GM19372 (cell line): ENCODE data around the gene CCDC91.
"Not testable (repeated sequence)": the region's sequence is repeated elsewhere in the genome, so short reads cannot be mapped to it uniquely, and the experiment has no call there.

Experiments
- ATAC-seq: cut with Tn5 transposase; IDR thresholded peaks from one replicate; pipeline ENCODE4 v1.9.1; 2021; ENCODE audit warnings: mild to moderate bottlenecking, low read depth, moderate library complexity; ENCODE audit not compliant: unreplicated experiment

CCDC91 gene

GRCh38 chr12:28180786-28181185 lies 9.5 kb upstream of the CCDC91 start:
- ATAC-seq = no peak

- ATAC-seq = no peak
Observed at GRCh38 chr12:28184375-28184774, 5.9 kb upstream of the CCDC91 start.

GRCh38 chr12:28186500-28186899 lies 3.8 kb upstream of the CCDC91 start:
- no peak for ATAC-seq

DNA sequence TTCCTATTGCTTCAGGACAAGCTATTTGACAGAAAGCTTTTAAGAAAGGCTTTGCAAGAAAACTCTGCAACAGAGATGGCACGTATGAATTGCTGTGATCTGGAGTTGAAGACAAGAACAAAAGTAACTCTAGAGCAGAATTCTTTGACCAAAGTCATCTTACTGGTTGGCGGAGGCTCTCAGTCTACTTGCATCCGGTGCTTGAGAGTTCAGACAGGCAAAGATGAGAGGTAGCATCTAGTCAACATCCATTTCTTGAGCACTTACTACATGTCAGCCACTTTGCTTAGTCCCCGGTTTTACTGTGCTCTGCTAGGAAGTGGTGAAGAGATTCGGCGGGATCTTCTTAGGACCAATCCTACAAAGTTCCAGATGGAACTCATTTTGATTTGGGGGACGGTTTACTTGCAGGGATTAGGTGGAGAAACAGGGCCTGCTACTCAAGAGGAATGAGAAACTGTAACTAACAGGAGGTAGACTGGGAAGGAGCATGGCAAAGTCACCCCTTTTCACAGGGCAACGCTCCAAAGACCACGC lies 404 bp upstream of the CCDC91 start:
- ATAC-seq = no peak

- ATAC-seq = peak; percentile 1
Observed at GRCh38 chr12:28191051-28192048, 1.1 kb downstream of the CCDC91 start.

DNA sequence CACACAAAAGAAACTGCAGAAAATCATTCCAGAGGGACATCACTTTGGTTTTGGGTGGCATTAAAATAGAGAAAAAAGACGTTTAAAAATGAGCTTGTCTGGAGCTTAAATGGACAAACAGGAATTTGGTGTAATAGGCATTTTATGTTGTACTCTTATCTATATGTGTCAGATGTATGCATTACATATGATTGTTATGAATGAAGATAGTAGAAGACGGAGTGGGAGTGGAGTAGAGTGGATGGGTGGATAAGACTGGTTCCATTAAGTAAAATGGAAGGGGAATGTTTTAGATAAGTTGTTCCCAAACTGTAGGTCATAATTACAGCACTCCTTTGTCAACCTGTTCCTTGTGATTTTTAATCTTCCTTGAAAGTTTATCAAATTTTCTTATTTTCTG lies 1.9 kb downstream of the CCDC91 start:
- no peak for ATAC-seq

DNA sequence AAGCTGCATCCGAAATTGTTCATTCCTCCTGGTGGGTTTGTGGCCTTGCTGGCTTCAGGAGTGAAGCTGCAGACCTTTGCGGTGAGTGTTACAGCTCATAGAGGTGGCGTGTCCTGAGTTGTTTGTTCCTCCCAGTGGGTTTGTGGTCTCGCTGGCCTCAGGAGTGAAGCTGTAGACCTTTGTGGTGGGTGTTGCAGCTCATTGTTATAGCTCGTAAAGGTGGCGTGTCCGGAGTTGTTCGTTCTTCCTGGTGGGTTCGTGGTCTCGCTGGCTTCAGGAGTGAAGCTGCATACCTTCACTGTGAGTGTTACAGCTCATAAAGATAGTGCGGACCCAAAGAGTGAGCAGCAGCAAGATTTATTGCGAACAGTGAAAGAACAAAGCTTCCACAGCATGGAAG lies 4.4 kb downstream of the CCDC91 start:
- ATAC-seq = not testable (repeated sequence)

- ATAC-seq = not testable (repeated sequence)
Observed at GRCh38 chr12:28201136-28201535, 10.9 kb downstream of the CCDC91 start.

DNA sequence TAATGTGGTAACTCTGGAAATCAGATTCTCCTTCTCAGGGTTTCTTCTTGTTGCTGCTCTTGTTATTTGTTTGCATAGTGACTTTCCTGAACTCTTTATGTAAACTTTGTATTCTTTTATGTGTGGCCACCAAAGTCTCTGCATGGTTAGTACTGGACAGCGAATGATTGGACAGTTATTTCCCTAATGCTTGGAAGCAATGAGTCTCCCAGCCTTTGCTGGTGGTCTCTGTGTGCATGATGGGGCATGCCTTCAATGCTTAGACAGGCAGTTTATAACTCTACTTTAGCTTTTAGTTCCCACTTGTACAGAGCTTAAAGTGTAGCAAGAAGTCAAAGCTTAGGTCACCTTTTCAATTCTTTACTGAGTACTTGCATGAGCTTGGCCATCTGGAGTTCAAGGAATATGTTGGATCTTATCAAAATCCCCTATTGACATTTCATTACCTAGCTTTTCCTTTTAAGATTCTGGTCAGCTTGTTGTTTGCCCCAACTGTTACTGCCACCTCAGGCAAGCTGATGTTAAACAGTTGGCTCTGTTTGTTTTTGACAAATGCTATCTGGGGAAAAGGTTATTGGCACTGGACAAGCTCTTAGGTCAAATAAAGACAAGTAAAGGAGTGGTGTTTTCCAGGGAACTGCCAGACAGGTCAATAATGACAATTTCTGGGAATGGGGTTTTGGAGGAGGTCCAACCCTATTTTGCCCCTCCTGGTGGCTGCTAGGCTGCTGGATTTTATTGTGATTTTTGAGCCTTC lies 12.3 kb downstream of the CCDC91 start:
- ATAC-seq = no peak

GRCh38 chr12:28209782-28210181 lies 19.5 kb downstream of the CCDC91 start:
- no peak for ATAC-seq

- ATAC-seq = no peak
Observed at GRCh38 chr12:28212182-28212581, 21.9 kb downstream of the CCDC91 start.

- ATAC-seq = no peak
Observed at GRCh38 chr12:28215021-28215420, 24.8 kb downstream of the CCDC91 start.

DNA sequence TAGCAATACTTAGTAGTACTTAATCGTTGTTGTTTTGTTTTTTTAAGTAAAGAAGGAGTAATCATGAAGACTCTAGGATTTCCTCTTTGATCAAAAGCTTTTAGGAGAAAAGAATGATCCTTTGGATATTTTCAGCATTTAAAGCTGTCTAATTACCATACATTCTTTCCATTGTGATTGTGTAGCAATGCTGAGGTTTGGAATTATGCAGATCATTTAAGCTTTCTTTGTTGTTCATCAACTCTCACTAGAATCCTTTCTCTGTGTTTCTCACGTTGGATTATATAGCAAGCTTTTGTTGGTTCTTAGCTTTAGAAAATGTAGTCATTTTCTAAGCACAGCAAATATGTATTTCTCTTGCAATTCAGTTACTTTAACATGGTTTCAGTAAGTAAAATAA lies 25.8 kb downstream of the CCDC91 start:
- ATAC-seq = no peak

- no peak for ATAC-seq
Observed at GRCh38 chr12:28217805-28218204, 27.5 kb downstream of the CCDC91 start.

GRCh38 chr12:28218875-28219274 lies 28.6 kb downstream of the CCDC91 start:
- no peak for ATAC-seq

- ATAC-seq = no peak
Observed at GRCh38 chr12:28219827-28220226, 29.6 kb downstream of the CCDC91 start.

- no peak for ATAC-seq
Observed at GRCh38 chr12:28222081-28222700, 31.9 kb downstream of the CCDC91 start.

DNA sequence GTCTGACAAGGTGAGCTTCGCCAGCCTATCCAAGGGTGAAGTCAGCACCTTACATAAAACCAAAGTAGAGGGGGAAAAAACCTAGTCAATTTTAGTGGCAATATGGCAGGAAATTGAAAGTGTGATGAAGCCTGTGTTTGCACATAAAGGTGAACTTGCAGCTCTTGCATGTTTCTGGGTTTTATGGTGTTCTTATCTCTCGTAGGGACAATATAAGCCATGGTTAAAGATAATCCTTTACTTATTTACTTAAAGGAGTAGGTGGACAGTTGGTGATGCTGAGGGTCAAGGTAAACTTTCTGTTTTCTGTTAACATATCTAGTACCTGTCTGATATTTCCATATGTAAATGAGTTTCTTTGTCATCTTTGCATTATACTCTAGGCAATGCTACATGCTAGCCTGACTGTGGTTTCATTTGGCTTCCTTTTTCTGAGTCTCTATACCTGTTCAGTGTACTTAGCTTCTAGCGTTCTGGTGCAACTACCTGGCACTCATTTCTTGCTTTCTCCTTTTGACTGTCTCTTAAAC lies 32.8 kb downstream of the CCDC91 start:
- peak; percentile 85 for ATAC-seq

DNA sequence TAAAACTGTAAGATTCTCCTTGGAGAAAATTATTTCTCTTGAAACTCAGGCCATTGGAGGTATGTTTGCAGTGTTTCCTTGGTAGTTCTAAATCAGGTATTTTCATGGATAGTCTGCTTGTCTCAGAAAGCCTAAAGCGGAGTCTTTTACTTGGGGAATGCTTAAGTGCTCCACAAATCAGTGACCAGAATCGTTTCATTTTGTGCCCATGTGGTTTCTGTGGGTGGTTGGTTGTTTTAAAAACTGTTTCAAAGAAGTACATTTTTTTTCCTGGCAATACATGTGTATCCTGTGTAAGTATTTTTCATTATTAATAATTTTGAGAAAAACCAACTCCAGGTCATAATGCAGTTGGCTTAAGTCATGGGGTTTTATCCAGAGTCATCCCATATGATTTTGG lies 33.6 kb downstream of the CCDC91 start:
- ATAC-seq = no peak

DNA sequence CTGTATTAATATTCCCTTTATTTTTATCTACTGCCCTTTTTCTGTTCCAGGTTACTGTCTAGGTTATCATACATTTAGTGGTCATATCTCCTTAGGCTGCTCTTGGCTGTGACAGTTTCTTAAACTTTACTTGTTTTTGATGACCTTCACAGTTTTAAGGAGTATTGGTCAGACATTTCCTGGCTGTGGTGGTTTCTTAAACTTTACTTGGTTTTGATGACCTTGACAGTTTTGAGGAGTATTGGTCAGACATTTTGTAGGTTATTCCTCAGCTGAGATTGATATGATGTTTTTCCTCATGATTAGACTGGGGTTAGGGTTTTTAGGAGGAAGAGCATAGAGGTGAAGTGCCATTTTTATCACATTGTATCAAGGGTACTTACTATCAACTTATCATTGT lies 36.4 kb downstream of the CCDC91 start:
- ATAC-seq = no peak

- no peak for ATAC-seq
Observed at GRCh38 chr12:28227251-28227650, 37.0 kb downstream of the CCDC91 start.
